NCI-H69 (cell line): Measurements from ENCODE around the gene VWA3B.
A peak's percentile ranks its signal among the peaks of the same experiment; 100 is the strongest.

Experiments used
- DNase-seq: peaks from one replicate; lab custom pipeline; 2025; lab: John Stamatoyannopoulos, UW

The VWA3B gene

GRCh38 chr2:98177286-98177685 lies 90.3 kb downstream of the VWA3B start:
- peak; percentile 12 for DNase-seq

- DNase-seq = no peak
These were observed 91.0 kb downstream of the VWA3B start for GRCh38 chr2:98177986-98178385.

- DNase-seq = no peak
These were observed 93.5 kb downstream of the VWA3B start for GRCh38 chr2:98180456-98180855.

- no peak for DNase-seq
These were observed 94.4 kb downstream of the VWA3B start for GRCh38 chr2:98181346-98181745.

- no peak for DNase-seq
These were observed 98.8 kb downstream of the VWA3B start for GRCh38 chr2:98185801-98186200.

GRCh38 chr2:98187194-98187593 lies 100.2 kb downstream of the VWA3B start:
- no peak for DNase-seq

- DNase-seq = no peak
These were observed 101.5 kb downstream of the VWA3B start for GRCh38 chr2:98188351-98189046.

GRCh38 chr2:98191883-98192282 lies 104.9 kb downstream of the VWA3B start:
- DNase-seq = no peak

GRCh38 chr2:98201576-98201975 lies 114.6 kb downstream of the VWA3B start:
- DNase-seq = no peak

- DNase-seq = no peak
These were observed 118.9 kb downstream of the VWA3B start for GRCh38 chr2:98205889-98206288.

GRCh38 chr2:98212092-98213000 lies 125.4 kb downstream of the VWA3B start:
- no peak for DNase-seq

- DNase-seq = peak; percentile 2
These were observed 129.6 kb downstream of the VWA3B start for GRCh38 chr2:98216616-98217015.

- DNase-seq = no peak
These were observed 132.2 kb downstream of the VWA3B start for GRCh38 chr2:98219152-98219551.

GRCh38 chr2:98233941-98234340 lies 147.0 kb downstream of the VWA3B start:
- peak; percentile 24 for DNase-seq

GRCh38 chr2:98234776-98235175 lies 147.8 kb downstream of the VWA3B start:
- DNase-seq = no peak

- DNase-seq = no peak
These were observed 150.0 kb downstream of the VWA3B start for GRCh38 chr2:98236935-98237334.

- DNase-seq = no peak
These were observed 153.9 kb downstream of the VWA3B start for GRCh38 chr2:98240786-98241398.

GRCh38 chr2:98241592-98241991 lies 154.6 kb downstream of the VWA3B start:
- DNase-seq = no peak

GRCh38 chr2:98242003-98242402 lies 155.0 kb downstream of the VWA3B start:
- DNase-seq = no peak

- DNase-seq = no peak
These were observed 158.5 kb downstream of the VWA3B start for GRCh38 chr2:98245491-98245890.

- DNase-seq = no peak
These were observed 160.4 kb downstream of the VWA3B start for GRCh38 chr2:98247383-98247782.

- DNase-seq = no peak
These were observed 165.2 kb downstream of the VWA3B start for GRCh38 chr2:98252038-98252773.
